HG03025 (cell line): ENCODE measurements around the gene GABRR2.
A peak's percentile ranks its signal among the peaks of the same experiment; 100 is the strongest.
"Not testable (repeated sequence)": the region's sequence is repeated elsewhere in the genome, so short reads cannot be mapped to it uniquely, and the experiment has no call there.

Source experiments
- ATAC-seq: cut with Tn5 transposase; IDR thresholded peaks from one replicate; pipeline ENCODE4 v1.9.1; 2021; ENCODE audit warnings: mild to moderate bottlenecking, moderate library complexity; ENCODE audit not compliant: unreplicated experiment, low FRiP score

GABRR2 gene

DNA sequence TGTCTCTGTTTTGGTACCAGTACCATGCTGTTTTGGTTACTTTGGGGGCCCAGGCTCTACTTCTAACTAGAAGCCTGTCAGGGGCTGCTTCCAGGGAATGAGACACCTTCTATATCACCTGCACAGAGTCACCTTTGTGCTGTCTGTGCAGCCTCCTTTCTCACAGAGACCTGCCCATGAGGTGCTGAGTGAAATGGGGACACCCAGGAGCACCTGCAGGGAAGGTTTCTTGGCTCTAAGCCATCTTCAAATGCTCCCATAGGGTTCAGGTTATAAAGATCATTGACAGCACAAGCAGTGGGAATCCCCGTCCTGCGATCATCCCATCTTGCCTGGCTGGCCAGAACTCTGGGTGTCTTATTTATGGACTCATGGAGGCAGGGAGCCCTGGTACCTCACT lies 19.1 kb downstream of the GABRR2 start:
- no peak for ATAC-seq

GRCh38 chr6:89295116-89295515 lies 20.0 kb downstream of the GABRR2 start:
- not testable (repeated sequence) for ATAC-seq

GRCh38 chr6:89291256-89291819 lies 23.8 kb downstream of the GABRR2 start:
- no peak for ATAC-seq

DNA sequence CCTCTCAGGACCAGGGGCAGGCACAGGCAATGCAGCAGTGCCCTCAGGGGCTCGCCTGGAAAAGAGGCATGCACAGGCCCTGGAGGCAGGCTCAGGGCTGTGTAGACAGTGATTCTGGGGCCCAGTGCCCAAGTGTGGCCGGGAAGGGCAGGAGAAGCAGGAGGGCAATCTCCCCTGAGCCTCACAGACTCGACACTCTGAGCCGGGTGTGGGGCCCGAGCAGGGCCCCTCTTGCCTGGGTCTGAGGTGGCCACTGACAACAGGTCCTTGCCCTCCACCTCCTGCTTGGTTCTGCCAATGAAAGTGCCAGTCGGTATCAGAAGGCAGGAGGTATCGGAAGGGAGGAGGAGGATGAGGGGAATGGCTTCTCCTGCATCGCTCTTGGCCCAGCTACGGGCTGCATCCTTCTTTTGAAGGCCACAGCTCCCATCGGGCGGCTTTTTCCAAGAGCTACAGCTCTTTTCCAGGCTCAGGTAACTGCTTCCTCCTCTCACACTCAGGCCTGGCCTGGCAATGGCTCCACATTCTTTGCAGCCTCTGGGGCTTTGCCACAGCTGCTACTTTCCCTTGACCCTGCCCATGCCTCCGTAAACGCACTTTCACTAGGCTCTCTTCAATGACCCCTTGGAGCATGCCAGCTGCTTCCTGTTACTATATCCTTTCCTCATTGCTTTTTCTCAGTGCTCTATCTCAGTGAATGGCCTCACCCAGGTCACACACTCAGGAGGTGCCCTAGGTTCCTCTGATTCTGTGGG lies 24.5 kb downstream of the GABRR2 start:
- no peak for ATAC-seq

GRCh38 chr6:89289710-89290109 lies 25.4 kb downstream of the GABRR2 start:
- ATAC-seq, result no peak

DNA sequence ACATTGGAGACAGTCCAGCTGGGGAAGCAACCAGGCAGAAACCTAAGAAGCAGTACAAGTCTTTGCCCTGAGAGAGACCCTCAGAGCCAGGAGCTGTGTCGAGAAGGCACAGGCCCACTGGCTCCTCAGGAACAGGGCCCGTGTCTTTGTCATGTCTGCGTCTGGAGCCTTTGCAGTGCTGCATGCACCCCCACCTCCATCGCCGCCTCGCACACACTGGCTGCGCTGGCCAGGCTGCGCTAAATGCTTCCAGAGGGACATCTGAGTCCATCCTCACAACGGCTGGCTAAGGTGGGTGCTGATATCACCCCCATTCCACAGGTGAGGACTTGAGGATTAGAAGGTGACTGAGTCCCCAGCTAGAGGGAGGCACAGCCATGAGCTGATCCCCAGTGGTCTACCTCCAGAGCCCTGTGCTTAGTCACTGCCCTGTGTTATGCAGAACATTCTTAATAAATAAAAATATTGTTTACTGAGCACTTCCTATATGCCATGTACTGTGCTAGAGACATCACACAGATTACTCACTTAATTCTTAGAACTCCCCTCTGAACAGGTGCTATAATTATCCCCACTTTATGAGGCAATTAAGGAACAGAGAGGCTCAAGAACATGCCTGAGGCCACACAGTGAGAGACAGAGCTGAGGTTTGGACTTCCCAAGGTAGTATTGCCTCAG lies 27.6 kb downstream of the GABRR2 start:
- no peak for ATAC-seq

- ATAC-seq, result no peak
These were observed 28.6 kb downstream of the GABRR2 start for GRCh38 chr6:89286516-89286915.

- ATAC-seq, result no peak
These were observed 29.9 kb downstream of the GABRR2 start for GRCh38 chr6:89284963-89285735.

- ATAC-seq, result no peak
These were observed 31.0 kb downstream of the GABRR2 start for GRCh38 chr6:89284081-89284480.

GRCh38 chr6:89282749-89283148 lies 32.4 kb downstream of the GABRR2 start:
- ATAC-seq, result no peak

DNA sequence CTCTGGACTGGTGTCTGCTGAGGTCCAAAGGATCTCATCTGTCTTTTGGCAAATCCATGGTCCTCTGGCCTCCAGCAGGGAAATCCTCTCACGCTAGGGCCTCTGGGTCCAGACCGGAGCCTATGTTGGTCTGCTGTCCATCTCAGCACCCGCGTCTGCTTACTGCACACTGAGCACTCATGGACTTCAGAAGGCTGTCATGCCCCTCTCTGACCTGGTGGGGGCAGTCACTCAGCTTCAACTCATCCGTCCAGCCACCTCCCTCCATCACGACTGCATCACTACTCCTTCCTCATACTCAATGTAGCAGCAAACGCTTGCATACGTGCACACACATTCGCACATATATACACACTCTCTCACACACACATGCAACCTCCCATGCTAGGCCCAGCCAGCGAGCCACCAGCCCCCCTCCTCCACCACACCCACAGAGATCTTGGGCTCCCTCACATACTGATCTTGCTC lies 33.3 kb downstream of the GABRR2 start:
- ATAC-seq, result peak; percentile 90

- ATAC-seq, result no peak
These were observed 36.1 kb downstream of the GABRR2 start for GRCh38 chr6:89278956-89279355.

- no peak for ATAC-seq
These were observed 39.2 kb downstream of the GABRR2 start for GRCh38 chr6:89275900-89276299.

GRCh38 chr6:89273816-89274215 lies 41.3 kb downstream of the GABRR2 start:
- no peak for ATAC-seq

DNA sequence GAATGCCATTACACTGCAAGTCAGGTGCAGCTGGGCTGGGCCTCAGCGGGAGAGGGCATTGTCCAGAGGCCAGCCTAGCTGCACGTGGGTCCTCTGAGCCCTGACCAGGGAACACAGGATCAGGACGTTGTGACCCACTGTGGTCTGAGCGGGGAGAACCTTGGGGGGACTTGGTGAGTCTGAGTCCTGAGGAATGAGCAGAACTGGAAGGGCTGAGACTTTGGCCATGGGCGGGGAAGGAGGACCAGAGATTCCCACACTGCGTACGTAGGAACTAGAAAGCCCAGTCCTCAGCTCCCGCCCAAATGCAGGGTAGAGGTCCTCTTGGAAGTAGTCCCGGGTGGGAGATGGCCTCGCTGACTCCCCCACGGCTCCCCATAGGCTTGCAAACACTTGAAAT lies 42.5 kb downstream of the GABRR2 start:
- no peak for ATAC-seq

DNA sequence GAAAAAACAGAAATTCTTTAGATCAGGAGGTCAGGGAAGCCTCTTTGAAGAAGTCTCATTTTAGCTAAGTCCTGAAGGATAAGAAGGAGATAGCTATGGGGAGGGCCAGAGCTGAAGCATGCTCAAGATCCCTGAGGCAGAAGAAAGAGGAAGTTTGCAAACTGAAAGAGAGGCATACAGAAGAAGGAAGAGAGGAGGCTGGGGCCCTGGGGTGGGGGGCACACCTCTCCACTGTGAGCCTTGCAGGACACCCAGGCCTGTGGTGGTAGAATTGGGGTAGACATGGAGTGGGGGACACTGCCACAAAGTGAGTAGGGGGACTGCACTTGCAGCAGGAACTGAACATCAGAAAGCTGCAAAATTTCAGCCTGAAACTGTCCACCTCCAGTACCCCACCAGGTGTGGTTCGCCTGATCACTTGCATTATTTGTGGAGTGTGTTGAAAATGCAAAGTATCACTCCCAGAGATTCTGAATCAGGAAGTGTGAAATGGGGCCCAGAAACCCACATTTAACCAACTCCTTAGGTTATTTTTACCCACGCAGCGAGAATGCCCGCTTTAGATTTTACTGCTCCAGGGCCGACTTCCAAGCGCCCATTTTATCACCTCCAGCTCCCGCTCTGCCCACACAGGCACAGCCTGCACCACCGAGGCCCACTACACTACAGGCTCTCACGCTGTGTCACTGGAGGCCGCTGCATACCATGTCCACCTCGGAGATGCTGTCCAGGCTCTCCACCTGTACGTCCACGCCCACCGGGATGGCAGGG lies 44.0 kb downstream of the GABRR2 start:
- ATAC-seq, result no peak

GRCh38 chr6:89269981-89270380 lies 45.1 kb downstream of the GABRR2 start:
- no peak for ATAC-seq

DNA sequence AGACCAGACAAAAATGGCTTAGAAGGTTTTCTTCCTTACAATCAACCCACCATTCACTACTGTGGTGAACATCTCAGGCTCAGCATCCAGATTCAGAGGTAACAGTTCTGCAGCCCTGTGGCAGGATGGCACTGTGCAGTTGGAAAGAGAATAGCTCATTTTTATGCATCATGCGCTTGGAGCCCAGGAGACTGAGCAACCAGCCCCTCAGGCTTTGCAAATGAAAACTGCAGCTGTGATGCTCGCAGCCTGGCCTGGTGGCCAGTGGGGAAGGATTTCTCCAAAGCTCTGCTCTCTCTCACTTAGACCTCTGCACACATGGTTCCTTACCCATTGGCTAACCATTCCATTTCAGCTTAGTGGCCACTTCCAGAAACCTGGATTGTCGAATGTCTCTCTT lies 45.8 kb downstream of the GABRR2 start:
- ATAC-seq, result no peak

- no peak for ATAC-seq
These were observed 46.3 kb downstream of the GABRR2 start for GRCh38 chr6:89268776-89269175.

- no peak for ATAC-seq
These were observed 47.2 kb downstream of the GABRR2 start for GRCh38 chr6:89267918-89268317.
